Aorta (tissue), 5 donors: ENCODE data around the gene AP2A2. TPM values are rescaled to one million over a fixed set of nuclear protein-coding genes. Genes with fewer than 3 reads are reported as not detected.

Source experiments
- ATAC-seq: fragments of 200-7000 bp; cut with Tn5 transposase; one replicate; pipeline ENCODE4 v1.9.1; 2022; ENCODE audit warnings: moderate library complexity; ENCODE audit not compliant: low FRiP score
- DNase-seq, 2 donors: peaks; one replicate each; pipeline ENCODE4 v3.0.0-alpha.2; 2020
- H3K27ac ChIP-seq, 2 donors: one replicate each; pipeline ENCODE4 v1.5.1; 2013; ENCODE audit warnings: low read length in 2 of 2, mild to moderate bottlenecking in 2 of 2, moderate library complexity in 2 of 2, control low read depth in 1 of 2, inconsistent platforms in 1 of 2, low read depth in 1 of 2
- H3K27me3 ChIP-seq, 2 donors: one replicate each; pipeline ENCODE4 v1.6.1; 2013; ENCODE audit warnings: control low read depth in 1 of 2, low read length in 1 of 2, mild to moderate bottlenecking in 1 of 2, moderate library complexity in 1 of 2; ENCODE audit not compliant: insufficient read depth in 2 of 2, control insufficient read depth in 1 of 2
- H3K36me3 ChIP-seq, 2 donors: one replicate each; pipeline ENCODE4 v1.6.1; 2013; ENCODE audit warnings: control low read depth in 1 of 2, low read length in 1 of 2, mild to moderate bottlenecking in 1 of 2; ENCODE audit not compliant: insufficient read depth in 2 of 2, control insufficient read depth in 1 of 2
- H3K4me1 ChIP-seq, 2 donors: one replicate each; pipeline ENCODE4 v1.6.1; 2013; ENCODE audit warnings: low read length in 2 of 2, control low read depth in 1 of 2, mild to moderate bottlenecking in 1 of 2, moderate library complexity in 1 of 2; ENCODE audit not compliant: insufficient read depth in 2 of 2, control insufficient read depth in 1 of 2
- H3K4me3 ChIP-seq, 2 donors: one replicate each; pipeline ENCODE4 v1.5.1; 2013; ENCODE audit warnings: low read length in 2 of 2, control low read depth in 1 of 2, mild to moderate bottlenecking in 1 of 2
- H3K9me3 ChIP-seq: one replicate; pipeline ENCODE4 v1.6.1; 2013; ENCODE audit warnings: mild to moderate bottlenecking, low read length; ENCODE audit not compliant: control insufficient read depth
- WGBS, 2 donors: extraction: QIAGEN DNeasy Blood & Tissue Kit; methylation state at CpG; one replicate each; pipeline ENCODE4 v1.1.7; 2013; 5-methylcytosine and 5-hydroxymethylcytosine counted together
- intact Hi-C, 2 donors: fragments of 100-400 bp; cut with DNase I; formaldehyde crosslinking; loops; one replicate each; pipeline versions ENCODE4 v1.14.2 to v1.15.0; 2022
- polyA plus RNA-seq, 2 donors: library from polyadenylated mRNA; stranded (reverse); fragments of 200-250 nt; gene quantifications; one replicate each; pipeline ENCODE4 v1.2.3, GENCODE V29; 2013
- total RNA-seq, 2 donors: library from RNA; stranded (reverse); fragmentation: NEBNext Ultra II Directional; extraction: Animal tissue kit (Norgen Biotek cat#: 25700); gene quantifications; one replicate each; pipeline ENCODE4 v1.2.1, GENCODE V29; 2021
- donor health status: healthy with polysubstance abuse.
- donor health status: Bipolar disorder and iron deficiency.
- donor health status: DM: no; HTN: no; CAD: no.
- donor health status: DM: no; HTN: no; CAD: no.
- donor health status: DM: yes; HTN: yes; CAD: no.

AP2A2 gene
- total and polyA plus RNA-seq, 4 donors = 14.0 to 147 (median 70.3) TPM

DNA sequence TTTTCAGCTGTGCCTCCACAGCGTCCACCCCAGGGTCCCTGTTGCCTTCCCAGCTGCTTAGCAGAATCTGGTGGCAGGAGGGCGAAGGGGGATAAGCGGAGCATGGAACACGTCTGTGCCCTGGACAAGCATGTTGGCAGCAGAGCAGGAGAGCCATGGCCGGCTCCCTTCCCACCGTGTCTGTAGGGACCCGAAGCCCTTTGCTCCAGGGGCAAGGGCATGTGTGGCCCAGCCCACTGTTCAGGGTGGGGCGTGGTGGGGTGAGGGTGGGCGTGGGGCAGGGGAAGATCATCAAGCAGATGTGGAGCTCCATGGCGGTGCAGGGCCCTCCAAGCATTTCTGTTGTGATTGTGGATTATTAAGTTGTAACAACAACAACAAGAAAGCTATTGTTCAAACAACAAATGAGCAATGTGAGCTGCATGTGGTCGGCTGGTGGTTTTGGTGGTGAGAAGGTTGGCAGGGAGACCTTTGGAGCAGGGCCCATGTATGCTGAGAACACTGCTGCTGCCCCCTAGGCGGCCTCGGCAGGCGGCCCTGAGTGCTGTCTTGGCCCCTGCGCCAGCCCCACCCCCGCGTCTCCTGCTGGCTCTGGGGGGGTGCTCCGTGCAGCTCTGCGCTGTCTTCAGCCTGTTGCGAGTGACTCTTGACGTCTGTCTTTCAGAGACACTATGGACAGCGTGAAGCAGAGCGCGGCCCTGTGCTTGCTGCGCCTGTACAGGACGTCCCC lies 50.9 kb downstream of the AP2A2 start:
- intact Hi-C loops = no loop called here
- no peaks in the 10 kb centered on the region for H3K27me3 ChIP-seq
- H3K36me3 ChIP-seq = peaks cover 0 to 6% of the 10 kb centered on the region in 2 donors
- H3K4me3 ChIP-seq = no peak overlapping the region
- ATAC-seq = no peak
- no peaks in the 10 kb centered on the region for H3K4me1 ChIP-seq
- WGBS, 2 donors = 66 to 70% methylated on average over 24 to 26 of the region's 26 CpGs
- no peaks in the 10 kb centered on the region for H3K9me3 ChIP-seq
- no peak for DNase-seq
- no peak overlapping the region for H3K27ac ChIP-seq

DNA sequence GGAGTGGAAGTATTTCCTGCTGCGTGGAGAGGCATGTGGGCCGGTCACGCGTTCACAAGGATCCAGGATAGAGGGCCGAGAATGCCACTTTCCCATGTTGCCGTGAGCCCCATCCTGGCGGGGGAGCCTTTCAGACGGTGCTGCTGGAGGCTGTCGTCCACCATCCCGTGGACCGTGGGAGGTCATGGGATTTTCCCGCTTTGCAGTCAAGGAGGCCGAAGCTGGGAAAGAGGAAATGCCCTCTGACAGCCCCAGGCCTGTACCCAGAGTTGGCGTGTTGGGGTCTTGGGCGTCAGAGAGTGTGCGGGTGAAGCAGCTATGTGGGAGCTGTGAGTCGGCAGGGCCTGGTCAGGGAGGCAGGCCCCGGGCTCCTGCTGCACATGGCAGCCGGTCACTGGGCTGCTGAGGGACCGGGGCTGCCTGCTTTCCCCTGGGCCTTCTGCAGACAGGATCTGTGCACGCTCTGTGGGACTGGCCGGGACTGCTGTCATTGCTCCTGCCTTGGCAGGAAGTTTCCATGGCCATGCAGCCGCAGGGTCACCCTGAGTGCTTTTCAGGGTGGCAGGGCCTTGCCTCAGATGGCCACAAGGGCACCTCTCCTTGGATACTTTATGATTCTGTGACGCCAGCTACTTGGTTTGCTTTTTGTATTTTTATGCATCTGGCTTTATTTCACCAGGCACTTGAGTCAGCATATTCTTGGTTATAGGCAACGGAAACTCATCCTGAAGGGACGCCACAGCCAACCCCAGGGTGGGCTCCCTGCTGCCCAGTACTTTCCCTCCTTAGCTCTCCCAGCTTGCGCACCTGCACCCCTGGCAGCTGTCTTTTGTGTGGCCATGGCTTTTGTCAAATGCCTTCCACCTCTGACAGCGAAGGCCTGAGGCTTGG lies 52.4 kb downstream of the AP2A2 start:
- no peak overlapping the region for H3K4me3 ChIP-seq
- WGBS, 2 donors = 86 to 91% methylated on average over 28 of the region's 28 CpGs
- no peaks in the 10 kb centered on the region for H3K9me3 ChIP-seq
- no peak for DNase-seq
- no peak overlapping the region for H3K27ac ChIP-seq
- intact Hi-C loops = no loop called here
- no peaks in the 10 kb centered on the region for H3K4me1 ChIP-seq
- peaks cover 0 to 5% of the 10 kb centered on the region in 2 donors for H3K36me3 ChIP-seq
- ATAC-seq = no peak
- H3K27me3 ChIP-seq = no peaks in the 10 kb centered on the region

DNA sequence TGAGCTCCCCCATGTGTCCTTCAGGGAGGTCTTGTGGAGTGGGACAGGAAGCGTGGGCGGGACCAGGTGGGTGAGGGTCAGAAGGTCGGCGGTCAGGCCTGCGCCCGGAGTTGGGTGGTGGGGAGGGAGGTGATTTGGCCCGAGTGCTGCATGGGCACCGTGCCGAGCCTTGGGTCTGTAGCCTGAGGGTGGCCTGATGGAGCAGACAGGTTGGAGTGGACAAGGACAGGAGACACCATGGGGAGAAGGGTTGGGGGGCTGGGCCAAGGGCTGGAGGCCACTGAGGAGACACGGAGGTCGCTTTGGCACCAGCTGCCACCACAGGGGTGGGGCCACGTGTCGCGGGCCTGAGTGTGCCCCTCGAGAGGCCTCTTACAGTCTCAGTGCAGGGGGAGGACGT lies 53.1 kb downstream of the AP2A2 start:
- H3K36me3 ChIP-seq = peaks cover 0 to 5% of the 10 kb centered on the region in 2 donors
- H3K27ac ChIP-seq = no peak overlapping the region
- intact Hi-C loops = no loop called here
- H3K27me3 ChIP-seq = no peaks in the 10 kb centered on the region
- peak; percentile 21 for ATAC-seq
- no peak for DNase-seq
- no peaks in the 10 kb centered on the region for H3K9me3 ChIP-seq
- 81 to 86% methylated on average over 16 of the region's 16 CpGs for WGBS, 2 donors
- no peaks in the 10 kb centered on the region for H3K4me1 ChIP-seq
- H3K4me3 ChIP-seq = no peak overlapping the region

DNA sequence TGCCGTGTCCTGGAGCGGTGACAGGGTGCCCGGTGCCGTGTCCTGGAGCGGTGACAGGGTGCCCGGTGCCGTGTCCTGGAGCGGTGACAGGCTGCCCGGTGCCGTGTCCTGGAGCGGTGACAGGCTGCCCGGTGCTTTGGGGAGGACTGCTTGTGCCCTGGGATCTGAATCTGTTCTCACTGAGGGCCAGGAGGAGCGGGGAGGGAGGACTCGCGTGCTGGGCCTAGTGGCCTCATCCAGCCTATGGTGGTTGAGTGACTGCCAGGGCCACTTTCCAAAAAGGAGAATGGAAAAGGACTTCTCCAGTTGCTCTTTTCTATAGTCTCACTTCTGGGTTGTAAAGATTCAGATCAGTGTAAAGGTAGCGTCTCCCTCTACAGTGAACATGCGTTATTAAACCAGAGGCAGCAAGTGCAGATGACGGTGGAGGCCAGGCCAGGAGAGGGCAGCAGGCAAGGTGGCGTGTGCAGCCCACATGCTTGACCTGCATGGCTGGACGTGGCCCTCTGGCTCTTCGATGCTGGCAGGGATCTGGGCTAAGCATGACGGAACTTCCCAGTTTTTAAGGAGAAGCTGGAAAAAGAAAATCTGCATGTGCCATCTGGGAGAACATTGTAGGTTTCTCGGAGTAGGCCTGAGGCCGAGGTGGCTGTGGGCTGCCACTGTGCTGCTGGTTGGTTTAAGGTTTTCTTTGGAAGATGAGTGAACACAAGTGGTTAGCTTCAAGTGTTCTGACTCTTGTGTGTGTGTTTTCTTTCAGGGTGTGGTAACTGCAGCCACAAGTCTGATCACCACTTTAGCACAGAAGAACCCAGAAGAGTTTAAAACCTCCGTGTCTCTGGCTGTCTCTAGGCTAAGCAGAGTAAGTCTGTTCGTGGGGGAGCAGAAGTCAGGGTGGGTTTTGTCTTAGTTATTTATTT lies 55.0 kb downstream of the AP2A2 start:
- no peak for DNase-seq
- intact Hi-C loops = no loop called here
- peaks cover 0 to 8% of the 10 kb centered on the region in 2 donors for H3K36me3 ChIP-seq
- H3K4me1 ChIP-seq = no peaks in the 10 kb centered on the region
- WGBS, 2 donors = 62 to 71% methylated on average over 26 of the region's 26 CpGs
- no peaks in the 10 kb centered on the region for H3K27me3 ChIP-seq
- H3K9me3 ChIP-seq = no peaks in the 10 kb centered on the region
- H3K27ac ChIP-seq = no peak overlapping the region
- ATAC-seq = no peak
- H3K4me3 ChIP-seq = no peak overlapping the region

DNA sequence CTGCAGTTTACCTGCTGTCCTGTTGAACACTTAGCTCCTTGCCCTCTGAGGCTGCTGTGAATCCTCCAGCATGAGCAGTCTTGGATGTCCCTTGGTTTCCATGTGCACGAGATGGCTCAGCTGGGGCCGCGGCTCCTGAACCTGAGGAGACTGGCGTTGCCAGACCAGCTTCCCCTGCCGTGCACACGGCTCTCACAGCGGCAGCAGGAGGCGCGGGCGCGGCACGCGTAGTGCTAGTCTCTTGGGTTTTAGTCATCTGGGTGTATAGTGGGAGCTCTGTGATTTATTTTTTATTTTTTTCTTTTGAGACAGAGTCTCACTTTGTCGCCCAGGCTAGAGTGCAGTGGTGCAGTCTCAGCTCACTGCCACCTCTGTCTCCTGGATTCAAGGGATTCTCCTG lies 56.1 kb downstream of the AP2A2 start:
- Histone ChIP-seq H3K4me3 (no peak overlapping the region), H3K4me1 (no peaks in the 10 kb centered on the region), H3K27ac (no peak overlapping the region), H3K36me3 (peaks cover 0 to 11% of the 10 kb centered on the region in 2 donors), H3K27me3 (no peaks in the 10 kb centered on the region), H3K9me3 (no peaks in the 10 kb centered on the region)
- ATAC-seq (no peak), DNase-seq (no peak)
- 93 to 96% methylated on average over 14 of the region's 14 CpGs for WGBS, 2 donors
- intact Hi-C loops = no loop called here

DNA sequence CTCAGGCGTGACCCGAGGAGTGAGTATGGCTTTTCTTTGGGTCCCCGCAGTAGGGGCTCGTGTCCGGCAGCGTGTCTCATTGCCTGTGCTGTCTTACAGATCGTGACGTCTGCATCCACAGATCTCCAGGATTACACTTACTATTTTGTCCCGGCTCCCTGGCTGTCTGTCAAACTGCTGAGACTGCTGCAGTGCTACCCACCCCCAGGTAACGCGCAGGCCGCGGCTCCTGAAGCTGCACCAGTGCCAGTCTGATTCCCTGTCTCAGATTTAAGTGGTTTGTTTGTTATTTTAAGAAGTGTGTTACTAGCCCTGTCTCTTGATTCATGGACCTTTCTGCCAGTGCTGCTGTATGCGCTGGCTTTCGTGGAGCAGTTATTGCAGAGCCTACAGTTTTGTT lies 58.9 kb downstream of the AP2A2 start:
- Histone ChIP-seq H3K4me3 (no peak overlapping the region), H3K27ac (no peak overlapping the region), H3K36me3 (peaks cover 0 to 13% of the 10 kb centered on the region in 2 donors), H3K27me3 (no peaks in the 10 kb centered on the region), H3K9me3 (no peaks in the 10 kb centered on the region), H3K4me1 (no peaks in the 10 kb centered on the region)
- intact Hi-C loops = no loop called here
- DNase-seq (no peak), ATAC-seq (no peak)
- WGBS, 2 donors = 88 to 93% methylated on average over 15 of the region's 15 CpGs

DNA sequence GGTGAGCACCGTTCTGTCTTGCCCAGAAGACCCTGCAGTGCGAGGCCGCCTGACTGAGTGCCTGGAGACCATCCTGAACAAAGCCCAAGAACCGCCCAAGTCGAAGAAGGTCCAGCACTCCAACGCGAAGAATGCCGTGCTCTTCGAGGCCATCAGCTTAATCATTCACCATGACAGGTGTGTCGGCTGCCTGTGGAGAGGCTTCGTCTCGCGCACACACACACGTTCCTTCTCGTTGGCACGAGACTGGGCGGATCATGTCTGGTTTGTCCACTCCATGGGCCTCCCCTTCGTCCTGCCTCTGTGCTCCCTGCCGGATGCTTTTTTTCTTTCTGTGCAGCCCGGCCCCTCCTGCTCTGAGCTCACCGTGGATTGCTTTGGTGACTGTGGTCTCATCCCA lies 59.7 kb downstream of the AP2A2 start:
- WGBS, 2 donors = 87 to 89% methylated on average over 21 of the region's 21 CpGs
- ATAC-seq (no peak), DNase-seq (no peak)

DNA sequence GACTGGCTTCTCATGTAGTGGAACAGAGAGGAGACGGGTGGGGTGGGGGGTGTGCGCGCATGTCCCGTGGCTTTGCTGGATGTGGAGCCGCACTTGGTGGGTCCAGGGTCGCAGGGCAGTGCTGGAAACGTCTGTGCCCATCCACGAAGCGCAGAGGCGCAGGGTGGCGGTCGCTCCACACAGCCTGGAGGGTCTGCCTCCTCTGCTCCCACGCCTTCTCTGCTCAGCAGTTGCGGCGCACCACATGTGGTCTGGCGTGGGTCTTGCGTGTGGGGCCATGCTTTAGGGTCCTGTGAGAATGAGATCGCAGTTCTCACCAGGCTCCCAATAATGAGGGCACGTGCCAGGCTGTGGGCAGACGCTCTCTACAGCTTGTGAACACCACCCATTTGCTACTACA lies 60.2 kb downstream of the AP2A2 start:
- H3K9me3 ChIP-seq = no peaks in the 10 kb centered on the region
- peaks cover 0 to 13% of the 10 kb centered on the region in 2 donors for H3K36me3 ChIP-seq
- intact Hi-C loops = no loop called here
- DNase-seq (no peak), ATAC-seq (no peak)
- no peak overlapping the region for H3K4me3 ChIP-seq
- no peak overlapping the region for H3K27ac ChIP-seq
- 95 to 96% methylated on average over 20 of the region's 20 CpGs for WGBS, 2 donors
- H3K27me3 ChIP-seq = no peaks in the 10 kb centered on the region
- H3K4me1 ChIP-seq = no peaks in the 10 kb centered on the region

More for the DNA sequence above, 59.7 kb downstream of the AP2A2 start:
- Histone ChIP-seq H3K9me3 (no peaks in the 10 kb centered on the region), H3K4me3 (no peak overlapping the region), H3K27ac (no peak overlapping the region), H3K4me1 (no peaks in the 10 kb centered on the region), H3K27me3 (no peaks in the 10 kb centered on the region), H3K36me3 (peaks cover 0 to 13% of the 10 kb centered on the region in 2 donors)
- intact Hi-C loops = no loop called here
